Erythroblast (primary cell): Measurements from ENCODE around the gene CBX7.

Experiments used
- DNase-seq, 2 experiments: peaks; one replicate each; lab custom pipeline; 2025; lab: John Stamatoyannopoulos, UW
- GATA1 ChIP-seq: IDR thresholded peaks from 2 replicates; pipeline ENCODE4 v1.6.1; 2011; ENCODE audit warnings: low read depth, mild to moderate bottlenecking, control low read depth, low read length, moderate library complexity
- POLR2A ChIP-seq: IDR thresholded peaks from 2 replicates; pipeline ENCODE4 v1.6.1; 2011; ENCODE audit warnings: mild to moderate bottlenecking, low read length

Gene CBX7

DNA sequence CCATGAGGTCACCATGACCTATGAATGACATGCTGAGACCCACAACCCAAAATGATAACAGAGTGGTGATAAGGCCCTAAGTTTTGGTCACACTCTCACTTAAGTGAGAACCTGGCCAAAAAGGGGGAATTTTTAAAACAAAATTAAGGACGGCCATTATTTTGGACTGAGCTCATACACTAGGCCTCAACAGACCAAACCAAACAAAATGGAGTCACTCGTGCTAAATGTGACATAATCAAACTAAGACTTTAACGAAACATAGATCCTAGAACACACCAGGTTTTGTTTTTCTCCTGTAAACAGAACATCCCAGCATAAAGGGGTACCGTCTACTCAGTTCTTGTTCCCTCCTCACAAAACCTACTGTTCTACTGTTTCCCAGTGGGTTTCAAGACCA lies 44.0 kb downstream of the CBX7 start:
- TF ChIP-seq POLR2A (no peak), GATA1 (no peak)
- no peak for DNase-seq

- no peak for DNase-seq
- TF ChIP-seq GATA1 (no peak), POLR2A (no peak)
Observed at GRCh38 chr22:39106326-39106725, 46.2 kb downstream of the CBX7 start.

DNA sequence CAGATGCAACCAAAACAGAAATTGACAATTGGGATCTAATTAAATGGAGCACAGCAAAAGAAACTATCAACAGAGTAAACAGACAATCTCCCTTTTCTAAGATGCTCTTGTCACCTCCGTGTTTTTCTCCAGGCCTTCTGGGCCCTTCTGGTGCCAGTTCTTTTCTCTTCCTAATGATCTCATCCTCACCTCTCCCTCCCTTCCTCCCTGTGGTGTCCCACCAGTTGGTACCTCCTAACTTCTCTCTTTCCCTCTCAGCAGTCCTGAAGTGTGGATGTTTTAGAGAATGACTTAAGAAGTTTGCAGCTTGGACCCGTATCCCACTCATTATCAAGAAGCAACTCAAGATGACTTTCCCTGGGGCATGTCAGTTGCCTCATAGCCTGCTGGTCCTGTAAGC lies 49.0 kb downstream of the CBX7 start:
- TF ChIP-seq POLR2A: no peak
- TF ChIP-seq GATA1: no peak
- DNase-seq: no peak

- no peak for DNase-seq
- TF ChIP-seq POLR2A (no peak), GATA1 (no peak)
Observed at GRCh38 chr22:39101226-39101625, 51.3 kb downstream of the CBX7 start.

DNA sequence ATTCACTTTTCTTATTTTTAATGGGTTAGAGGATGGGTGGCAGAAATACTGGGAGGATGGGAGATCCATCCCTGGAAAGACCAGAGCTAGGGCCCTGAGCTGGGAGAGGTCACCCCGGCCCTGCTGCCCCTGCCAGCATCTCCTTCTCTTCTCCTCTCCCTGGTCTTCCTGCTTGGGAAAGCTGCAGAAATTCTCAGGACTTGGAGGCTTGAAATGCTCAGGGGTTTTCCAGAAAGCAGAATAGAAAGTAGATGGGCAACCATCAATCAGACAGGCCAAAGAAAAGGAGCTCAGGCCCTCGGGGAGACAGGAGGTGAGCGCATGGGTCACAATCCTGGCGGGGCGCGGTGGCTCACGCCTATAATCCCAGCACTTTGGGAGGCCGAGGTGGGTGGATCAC lies 53.9 kb downstream of the CBX7 start:
- TF ChIP-seq GATA1 (no peak), POLR2A (no peak)
- no peak for DNase-seq

DNA sequence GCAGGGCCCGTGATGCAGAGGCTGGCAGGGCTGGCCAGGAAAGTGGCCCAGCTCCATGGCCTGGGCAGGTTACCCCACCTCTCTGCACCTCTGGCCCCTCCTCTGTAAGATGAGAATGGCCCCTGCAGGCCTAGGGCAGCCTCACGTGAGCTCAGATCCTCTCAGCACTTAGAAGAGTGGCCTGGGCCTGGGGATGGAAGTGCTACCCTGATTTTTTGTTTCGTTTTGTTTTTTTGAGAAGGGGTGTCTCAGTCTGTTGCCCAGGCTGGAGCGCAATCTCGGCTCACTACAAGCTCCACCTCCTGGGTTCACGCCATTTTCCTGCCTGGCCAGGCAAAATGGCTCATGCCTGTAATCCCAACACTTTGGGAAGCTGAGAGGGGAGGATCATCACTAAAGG lies 54.5 kb downstream of the CBX7 start:
- no peak for DNase-seq
- no peak for TF ChIP-seq GATA1
- no peak for TF ChIP-seq POLR2A

DNA sequence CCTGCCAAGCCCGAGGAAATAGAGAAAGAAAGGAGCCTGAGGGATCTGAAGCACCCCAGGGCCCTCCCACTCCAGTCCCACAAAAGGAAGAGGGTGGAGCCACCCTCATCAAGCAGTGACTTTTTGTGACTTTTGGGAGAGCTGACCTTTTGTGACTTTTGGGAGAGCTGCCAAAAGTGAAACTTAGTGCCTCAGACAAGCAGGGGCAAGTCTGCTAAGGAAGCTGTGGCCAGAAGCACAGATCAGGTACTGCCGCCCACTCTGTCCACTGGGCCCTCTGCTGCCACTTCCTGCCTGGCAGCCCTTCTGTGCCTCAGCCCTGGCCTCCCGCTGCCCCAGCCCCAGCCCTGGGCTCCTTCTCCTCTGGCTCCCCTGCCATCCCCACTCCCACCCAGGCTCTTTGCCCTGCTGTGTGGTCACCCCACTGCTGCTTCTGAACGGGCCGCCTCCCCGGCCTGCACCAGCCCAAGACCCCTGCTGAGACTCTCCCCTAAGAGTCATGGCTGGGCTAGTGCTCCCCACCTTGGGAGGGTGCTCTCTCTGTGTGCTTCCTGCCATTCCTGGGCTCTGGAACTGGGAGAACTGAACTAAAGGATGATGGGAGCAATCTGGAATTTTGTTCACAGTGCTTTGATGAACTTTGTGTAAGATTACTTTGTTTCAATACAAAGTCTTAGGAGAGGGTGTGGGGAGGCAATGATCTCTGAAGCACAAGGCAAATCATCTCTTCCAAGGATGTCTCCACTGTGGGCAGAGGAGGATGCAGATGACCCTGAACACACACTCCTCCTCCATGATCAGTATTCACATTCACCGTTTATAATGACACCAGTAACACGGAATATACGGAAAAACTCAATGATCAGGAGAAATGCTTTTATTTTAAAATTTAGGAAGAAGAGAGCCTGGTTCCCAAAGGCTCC lies 55.1 kb downstream of the CBX7 start, which contains the start of gene APOBEC3H:
APOBEC3H (plus strand) TSS at position 147 of the 923 bp plus-strand sequence. CDS start 3,035 bp downstream, outside the sequence.
- TF ChIP-seq POLR2A: no peak
- no peak for TF ChIP-seq GATA1
- peak; percentile 51 to 67 for DNase-seq

DNA sequence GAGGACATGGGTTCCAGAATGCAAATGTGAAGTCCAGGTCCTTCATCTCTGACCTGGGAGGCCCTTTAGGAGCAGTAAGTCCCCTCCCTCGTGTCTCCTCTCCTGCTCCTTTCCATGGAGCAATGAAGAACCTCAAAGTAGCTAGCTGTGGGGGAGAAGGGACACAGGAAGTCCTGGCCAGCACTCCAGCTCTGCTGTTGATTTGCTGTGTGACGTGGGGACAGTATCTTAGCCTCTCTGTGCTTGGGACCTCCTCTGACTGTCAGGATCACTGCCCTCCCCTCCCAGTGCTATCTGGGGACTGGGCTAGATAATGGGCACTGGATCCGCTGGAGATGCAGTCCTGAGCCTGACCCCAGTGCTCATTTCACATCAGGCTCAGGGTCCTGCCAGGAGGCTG lies 56.5 kb downstream of the CBX7 start:
- DNase-seq: no peak
- no peak for TF ChIP-seq POLR2A
- TF ChIP-seq GATA1: no peak

GRCh38 chr22:39094717-39095389 lies 57.6 kb downstream of the CBX7 start:
- no peak for TF ChIP-seq GATA1
- TF ChIP-seq POLR2A: no peak
- DNase-seq: no peak

DNA sequence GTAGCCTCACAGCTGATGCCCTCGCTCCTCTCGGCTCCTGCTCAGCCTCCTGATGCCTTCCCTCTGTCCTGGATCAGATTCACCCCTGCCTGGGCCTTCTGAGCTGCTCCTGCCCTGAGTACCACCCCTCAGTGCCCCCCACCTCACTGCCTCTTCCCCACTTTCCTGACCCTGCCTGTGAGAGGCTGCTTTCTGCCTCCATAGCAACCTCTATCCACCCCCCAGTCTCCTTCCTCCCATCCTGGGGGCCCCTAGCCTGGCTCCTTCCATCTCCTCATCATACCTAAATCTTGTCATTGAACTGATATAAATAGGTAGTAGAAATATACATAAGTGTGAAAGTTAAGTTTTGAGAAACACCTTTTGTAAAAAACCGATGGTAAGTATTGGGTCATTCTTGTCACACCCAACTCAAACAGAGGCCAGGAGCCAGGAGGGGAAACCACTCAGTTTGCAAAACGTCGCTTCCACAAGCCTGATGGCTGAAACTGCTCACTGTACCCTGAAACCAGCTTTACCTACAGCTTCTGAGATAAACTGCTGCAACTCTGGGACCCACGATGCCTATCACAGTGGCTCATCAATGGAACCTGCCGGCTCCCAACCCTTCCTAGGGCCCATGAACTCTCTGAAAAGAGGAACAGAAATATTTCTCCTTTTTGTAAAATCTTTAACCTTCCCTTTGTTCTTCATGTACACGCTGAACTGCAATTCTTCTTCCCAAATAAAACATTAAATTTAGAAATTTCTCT lies 60.2 kb downstream of the CBX7 start:
- no peak for DNase-seq

DNA sequence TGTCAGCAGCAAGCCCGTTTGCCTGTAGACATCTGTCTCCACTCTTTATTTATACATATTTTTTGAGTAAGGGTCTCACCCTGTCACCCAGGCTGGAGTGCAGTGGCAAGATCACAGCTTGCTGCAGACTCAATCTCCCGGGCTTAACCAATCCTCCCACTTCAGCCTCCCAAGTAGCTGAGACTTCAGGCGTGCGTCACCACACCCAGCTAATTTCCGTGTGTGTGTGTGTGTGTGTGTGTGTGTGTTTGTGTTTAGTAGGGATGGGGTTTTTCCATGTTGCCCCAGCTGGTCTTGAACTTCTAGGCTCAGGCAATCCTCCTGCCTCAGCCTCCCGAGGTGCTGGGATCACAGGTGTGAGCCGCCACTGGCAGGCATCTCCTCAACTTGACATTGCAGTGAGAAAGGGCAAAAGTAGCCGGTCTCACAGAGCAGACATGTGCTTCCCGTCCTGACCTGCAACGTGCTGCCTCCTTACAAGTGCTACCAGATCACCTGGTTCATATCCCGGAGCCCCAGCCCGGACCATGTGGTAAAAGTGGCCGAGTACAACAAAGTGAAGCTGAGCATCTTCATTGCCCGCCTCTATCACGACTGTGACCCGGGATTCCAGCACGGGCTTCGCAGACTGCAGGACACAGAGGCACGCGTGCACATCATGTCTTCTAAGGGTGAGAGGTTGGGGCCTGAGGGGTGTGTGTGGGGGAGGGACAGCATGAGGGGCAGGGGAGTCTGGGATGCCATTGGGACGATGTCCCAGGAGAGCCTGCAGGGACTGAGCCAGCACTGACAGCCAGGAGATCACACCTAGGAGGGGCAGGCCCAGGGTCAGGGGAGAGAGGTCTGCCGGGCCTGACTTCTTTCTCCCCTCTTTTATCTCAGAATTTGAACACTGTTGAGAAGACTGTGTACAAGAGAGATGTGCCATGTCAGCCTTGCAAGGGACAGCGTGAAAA lies 61.1 kb downstream of the CBX7 start:
- no peak for TF ChIP-seq GATA1
- no peak for TF ChIP-seq POLR2A
- no peak for DNase-seq

More for the DNA sequence above, 60.2 kb downstream of the CBX7 start:
- no peak for TF ChIP-seq GATA1
- TF ChIP-seq POLR2A: no peak

GRCh38 chr22:39090426-39091064 lies 61.9 kb downstream of the CBX7 start:
- DNase-seq: no peak
- no peak for TF ChIP-seq GATA1
- TF ChIP-seq POLR2A: no peak
